SU-DHL-6 (cell line): ENCODE data around the gene ST7.

ENCODE experiments used
- H2AFZ ChIP-seq: fragments of 200-600 bp; sonication (generic); 2 replicates; pipeline ENCODE4 v1.6.1; 2014; ENCODE audit warnings: low read depth, mild to moderate bottlenecking, moderate library complexity, mixed read lengths, antibody characterized with exemption, low read length; ENCODE audit not compliant: severe bottlenecking
- H3F3A ChIP-seq: fragments of 200-600 bp; shearing (Covaris generic); 2 replicates; pipeline ENCODE4 v1.6.0; 2016; ENCODE audit warnings: antibody characterized with exemption, mild to moderate bottlenecking; ENCODE audit not compliant: insufficient read depth
- H3K27ac ChIP-seq: fragments of 200-600 bp; sonication (generic); 2 replicates; pipeline ENCODE4 v1.5.1; 2016; ENCODE audit warnings: low read depth, mild to moderate bottlenecking, low read length, moderate library complexity, mixed read lengths
- H3K27me3 ChIP-seq: fragments of 200-600 bp; sonication (generic), shearing (Covaris generic); 2 replicates; pipeline ENCODE4 v1.6.0; 2014; ENCODE audit warnings: mild to moderate bottlenecking, low read length
- H3K36me3 ChIP-seq: fragments of 200-600 bp; sonication (generic); 2 replicates; pipeline ENCODE4 v1.6.1; 2014; ENCODE audit warnings: mild to moderate bottlenecking, low read length, mixed read lengths
- H3K4me2 ChIP-seq: fragments of 300-600, 200-600 bp; shearing (Covaris generic), sonication (generic); 2 replicates; pipeline ENCODE4 v1.6.0; 2014; ENCODE audit warnings: low read length, low read depth, mild to moderate bottlenecking; ENCODE audit not compliant: poor library complexity, severe bottlenecking
- H3K4me3 ChIP-seq: fragments of 200-600 bp; sonication (generic); 2 replicates; pipeline ENCODE4 v1.5.1; 2014; ENCODE audit warnings: antibody characterized with exemption, low read length, mild to moderate bottlenecking, mixed read lengths; ENCODE audit not compliant: insufficient read depth, poor library complexity, severe bottlenecking
- H3K79me2 ChIP-seq: fragments of 200-600 bp; sonication (generic); 2 replicates; pipeline ENCODE4 v1.6.1; 2014; ENCODE audit warnings: mild to moderate bottlenecking, low read length, moderate library complexity; ENCODE audit not compliant: insufficient read depth
- H3K9ac ChIP-seq: fragments of 200-600 bp; sonication (generic); 2 replicates; pipeline ENCODE4 v1.7.0; 2014; ENCODE audit warnings: mild to moderate bottlenecking, low read length
- H3K9me2 ChIP-seq: fragments of 200-600 bp; sonication (generic); replicated peaks from 2 replicates; pipeline ENCODE4 v1.6.1; 2014; ENCODE audit warnings: low read length; ENCODE audit not compliant: insufficient read depth
- H3K9me3 ChIP-seq: fragments of 200-600 bp; sonication (generic); 2 replicates; pipeline ENCODE4 v1.6.1; 2014; ENCODE audit warnings: low read length, mixed read lengths; ENCODE audit not compliant: insufficient read depth
- H4K20me1 ChIP-seq: fragments of 200-600 bp; sonication (generic); 2 replicates; pipeline ENCODE4 v1.6.1; 2014; ENCODE audit warnings: low read depth, mild to moderate bottlenecking, antibody characterized with exemption, low read length, moderate library complexity, mixed read lengths
- CTCF ChIP-seq: fragments of 200-600 bp; sonication (generic); IDR thresholded peaks from one replicate; pipeline ENCODE4 v1.5.1; 2017; ENCODE audit warnings: antibody characterized with exemption, mild to moderate bottlenecking, low read length, moderate library complexity; ENCODE audit not compliant: insufficient read depth, poor library complexity, severe bottlenecking
- EZH2phosphoT487 ChIP-seq: fragments of 200-600 bp; sonication (generic), shearing (Covaris generic); conservative IDR thresholded peaks from 2 replicates; pipeline ENCODE4 v1.6.1; 2018; ENCODE audit warnings: mild to moderate bottlenecking, antibody characterized with exemption, low read length, moderate library complexity, mixed read lengths

Gene ST7

GRCh38 chr7:117097860-117098259 is 144.6 kb downstream of the ST7 start:
- Histone ChIP-seq H3K9me3 (no peaks in the 10 kb centered on the region), H3K79me2 (no peaks in the 10 kb centered on the region), H4K20me1 (no peaks in the 10 kb centered on the region), H3K9ac (no peak overlapping the region), H3K9me2 (no peaks in the 10 kb centered on the region), H3K4me2 (no peak overlapping the region), H3K27me3 (no peaks in the 10 kb centered on the region), H3K36me3 (0 out of 2 replicates have a peak, but pooled peaks cover 3% of the 10 kb centered on the region), H3K4me3 (no peak overlapping the region), H2AFZ (no peak overlapping the region), H3K27ac (no peak overlapping the region), H3F3A (no peaks in the 10 kb centered on the region)
- TF ChIP-seq EZH2phosphoT487, result no peak
- no peak for TF ChIP-seq CTCF

- Histone ChIP-seq H3K4me2 (no peak overlapping the region), H3F3A (no peaks in the 10 kb centered on the region), H3K36me3 (0 out of 2 replicates have a peak, but pooled peaks cover 3% of the 10 kb centered on the region), H3K9me2 (no peaks in the 10 kb centered on the region), H3K9me3 (no peaks in the 10 kb centered on the region), H3K9ac (no peak overlapping the region), H3K79me2 (no peaks in the 10 kb centered on the region), H3K27ac (no peak overlapping the region), H4K20me1 (no peaks in the 10 kb centered on the region), H3K4me3 (no peak overlapping the region), H2AFZ (no peak overlapping the region), H3K27me3 (no peaks in the 10 kb centered on the region)
- TF ChIP-seq CTCF (no peak), EZH2phosphoT487 (no peak)
Observed at GRCh38 chr7:117098457-117098856, 145.2 kb downstream of the ST7 start.

GRCh38 chr7:117101026-117101425 is 147.7 kb downstream of the ST7 start:
- no peaks in the 10 kb centered on the region for H3K79me2 ChIP-seq
- H3K4me3 ChIP-seq, result no peak overlapping the region
- H3K9ac ChIP-seq, result no peak overlapping the region
- H3K36me3 ChIP-seq, result 0 out of 2 replicates have a peak, but pooled peaks cover 3% of the 10 kb centered on the region
- H3F3A ChIP-seq, result no peaks in the 10 kb centered on the region
- no peaks in the 10 kb centered on the region for H3K9me2 ChIP-seq
- no peak overlapping the region for H2AFZ ChIP-seq
- no peak overlapping the region for H3K4me2 ChIP-seq
- H3K27ac ChIP-seq, result no peak overlapping the region
- H3K27me3 ChIP-seq, result no peaks in the 10 kb centered on the region
- H3K9me3 ChIP-seq, result no peaks in the 10 kb centered on the region
- TF ChIP-seq EZH2phosphoT487 (no peak), CTCF (no peak)
- H4K20me1 ChIP-seq, result no peaks in the 10 kb centered on the region
